Measurements from ENCODE around the gene PGLYRP4.
"Not testable (repeated sequence)": the region's sequence is repeated elsewhere in the genome, so short reads cannot be mapped to it uniquely, and the experiment has no call there.

The PGLYRP4 gene

DNA sequence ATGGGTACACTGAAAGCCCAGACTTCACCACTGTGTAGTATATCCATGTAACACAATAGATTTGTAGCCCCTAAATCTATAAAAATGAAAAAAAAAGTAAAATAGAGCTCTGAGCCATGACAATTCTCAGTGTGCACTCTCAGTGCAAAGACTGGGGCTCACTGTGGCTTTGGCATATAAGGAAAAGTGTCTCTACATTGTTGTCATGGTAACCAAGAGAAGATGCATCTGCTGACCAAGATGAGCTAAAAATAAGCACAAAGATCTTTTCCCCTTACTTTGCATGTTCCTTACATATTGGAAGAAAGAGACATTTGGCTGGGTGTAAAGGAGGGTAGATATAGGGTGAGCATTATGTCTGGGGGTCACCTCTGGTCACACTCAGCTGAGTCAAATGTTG lies 12.0 kb downstream of the PGLYRP4 start:
- DNase-seq, result no peak

DNA sequence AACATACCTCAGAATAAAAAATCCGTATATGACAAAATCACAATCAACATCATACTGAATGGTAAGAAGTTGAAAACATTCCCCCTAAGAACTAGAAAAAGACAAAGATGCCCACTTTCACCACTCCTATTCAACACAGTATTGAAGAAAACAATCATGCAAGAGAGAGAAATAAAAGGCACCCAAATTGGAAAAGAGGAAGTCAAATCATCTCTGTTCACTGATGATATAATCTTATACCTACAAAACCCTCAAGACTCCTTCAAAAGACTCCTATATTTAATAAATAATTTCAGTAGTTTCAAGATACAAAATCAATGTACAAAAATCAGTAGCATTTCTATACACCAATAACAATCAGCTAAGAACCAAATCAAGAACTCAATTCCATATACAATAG lies 14.7 kb downstream of the PGLYRP4 start:
- DNase-seq, result no peak

DNA sequence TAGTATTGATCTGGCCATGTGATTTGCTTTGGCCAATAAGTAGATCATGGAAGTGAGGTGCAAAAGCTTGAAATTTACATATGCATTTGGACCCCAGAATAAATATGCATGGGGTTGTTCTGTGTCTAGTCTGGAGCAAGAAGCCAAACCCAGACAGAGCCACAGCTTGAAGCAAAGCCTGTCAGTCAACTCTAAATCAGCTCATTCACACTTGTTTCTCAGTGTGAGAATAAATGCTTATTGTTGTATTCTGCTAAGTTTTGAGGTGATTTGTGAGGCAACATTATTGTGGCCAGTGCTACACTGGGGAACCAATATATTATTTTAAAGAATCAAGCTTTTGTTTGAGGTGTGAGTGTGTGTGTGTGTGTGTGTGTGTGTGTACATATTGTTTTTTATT lies 23.7 kb downstream of the PGLYRP4 start:
- DNase-seq, result no peak

DNA sequence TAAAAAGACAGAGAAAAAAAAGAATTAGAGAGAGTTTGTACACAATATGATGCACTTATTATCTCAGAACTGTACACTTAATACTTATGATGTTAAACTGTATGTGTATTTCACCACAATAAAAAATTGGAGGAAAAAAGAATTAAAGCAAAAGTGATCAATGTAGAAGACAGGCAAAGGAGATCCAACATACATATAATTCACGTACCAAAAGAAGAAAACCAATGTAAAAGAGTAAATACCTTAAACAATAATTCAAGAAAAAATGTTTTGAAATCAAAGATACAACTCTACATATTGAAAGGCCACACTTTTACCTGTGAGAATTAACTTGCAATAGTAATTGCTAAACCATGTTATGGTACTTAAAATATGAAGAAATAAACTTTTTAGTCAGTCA lies 26.1 kb downstream of the PGLYRP4 start:
- no peak for DNase-seq

DNA sequence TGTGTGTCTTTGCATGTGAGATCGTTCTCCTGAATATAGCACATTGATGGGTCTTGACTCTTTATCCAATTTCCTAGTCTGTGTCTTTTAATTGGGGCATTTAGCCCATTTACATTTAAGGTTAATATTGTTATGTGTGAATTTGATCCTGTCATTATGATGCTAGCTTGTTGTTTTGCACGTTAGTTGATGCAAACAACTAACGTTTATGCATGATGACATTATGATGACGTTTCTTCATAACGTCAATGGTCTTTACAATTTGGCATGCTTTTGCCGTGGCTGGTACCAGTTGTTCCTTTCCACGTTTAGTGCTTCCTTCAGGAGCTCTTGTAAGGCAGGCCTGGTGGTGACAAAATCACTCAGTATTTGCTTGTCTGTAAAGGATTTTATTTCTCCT lies 30.5 kb downstream of the PGLYRP4 start:
- not testable (repeated sequence) for DNase-seq

DNA sequence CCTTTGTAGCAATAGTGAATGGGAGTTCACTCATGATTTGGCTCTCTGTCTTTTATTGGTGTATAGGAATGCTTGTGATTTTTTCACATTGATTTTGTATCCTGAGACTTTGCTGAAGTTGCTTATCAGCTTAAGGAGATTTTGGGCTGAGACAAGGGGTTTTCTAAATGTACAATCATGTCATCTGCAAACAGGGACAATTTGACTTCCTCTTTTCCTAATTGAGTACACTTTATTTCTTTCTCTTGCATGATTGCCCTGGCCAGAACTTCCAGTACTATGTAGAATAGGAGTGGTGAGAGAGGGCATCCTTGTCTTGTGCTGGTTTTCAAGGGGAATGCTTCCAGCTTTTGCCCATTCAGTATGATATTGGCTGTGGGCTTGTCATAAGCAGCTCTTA lies 32.6 kb downstream of the PGLYRP4 start:
- DNase-seq, result not testable (repeated sequence)

DNA sequence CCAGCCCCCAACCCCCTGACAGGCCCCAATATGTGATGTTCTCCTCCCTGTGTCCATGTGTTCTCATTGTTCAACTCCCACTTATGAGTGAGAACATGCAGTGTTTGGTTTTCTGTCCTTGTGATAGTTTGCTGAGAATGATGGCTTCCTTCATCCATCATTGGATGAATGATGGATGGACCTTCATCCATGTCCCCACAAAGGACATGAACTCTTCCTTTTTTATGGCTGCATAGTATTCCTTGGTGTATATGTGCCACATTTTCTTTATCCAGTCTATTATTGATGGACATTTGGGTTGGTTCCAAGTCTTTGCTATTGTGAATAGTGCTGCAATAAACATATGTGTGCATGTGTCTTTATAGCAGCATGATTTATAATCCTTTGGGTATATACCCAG lies 34.3 kb downstream of the PGLYRP4 start:
- DNase-seq, result not testable (repeated sequence)

DNA sequence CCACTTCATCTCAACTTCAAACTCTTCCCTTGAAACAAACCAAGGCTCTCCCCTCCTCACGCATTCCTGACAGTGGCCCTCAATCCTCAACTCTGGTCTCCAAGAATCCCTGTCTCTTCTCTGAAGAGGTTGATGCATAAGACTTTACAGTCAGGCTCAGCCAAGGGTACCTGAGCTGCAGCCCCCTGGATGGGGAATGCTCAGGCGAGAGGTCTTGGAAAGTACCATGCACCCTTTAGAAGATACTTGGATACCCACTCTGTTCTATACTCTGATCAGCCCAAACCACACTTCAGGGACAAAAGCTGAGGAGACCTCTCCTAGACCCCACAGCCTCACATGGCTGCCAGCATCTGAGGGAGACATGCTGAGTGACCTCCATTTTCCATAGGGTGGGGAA lies 35.4 kb downstream of the PGLYRP4 start:
- no peak for DNase-seq

DNA sequence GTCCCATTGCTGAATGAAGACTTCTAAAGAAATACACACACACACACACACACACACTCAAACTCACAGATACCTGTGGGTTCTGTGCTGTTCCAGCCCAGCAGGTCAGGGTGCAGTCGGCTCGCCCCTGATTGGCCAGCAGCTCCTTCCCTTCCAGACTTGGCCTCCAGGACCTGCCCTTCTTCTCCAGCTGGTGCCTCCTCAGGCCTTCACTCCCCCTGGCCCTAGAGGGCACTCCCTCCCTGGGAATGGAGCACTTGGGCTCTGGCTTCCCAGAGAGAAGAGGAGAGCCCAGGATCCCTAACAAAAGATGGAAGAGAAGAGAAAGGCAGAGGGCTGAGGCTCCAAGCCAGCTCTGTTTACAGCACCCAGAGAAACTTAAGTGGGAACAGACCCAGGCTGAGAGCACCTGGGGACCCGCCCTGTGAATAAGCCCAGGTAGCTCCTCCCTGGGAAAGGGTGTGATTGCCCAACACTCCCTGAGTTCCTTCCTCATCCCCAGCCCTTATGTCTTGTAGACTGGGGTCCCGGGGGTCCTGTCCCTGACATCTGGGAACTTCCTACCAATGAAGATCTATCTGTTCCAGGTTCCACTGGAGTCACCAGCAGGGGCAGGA lies 36.0 kb downstream of the PGLYRP4 start, which contains the start of gene PGLYRP3:
PGLYRP3 (minus strand) TSS at position 383 of the 617 bp plus-strand sequence. CDS start 2,287 bp downstream, outside the sequence.
- DNase-seq, result no peak

DNA sequence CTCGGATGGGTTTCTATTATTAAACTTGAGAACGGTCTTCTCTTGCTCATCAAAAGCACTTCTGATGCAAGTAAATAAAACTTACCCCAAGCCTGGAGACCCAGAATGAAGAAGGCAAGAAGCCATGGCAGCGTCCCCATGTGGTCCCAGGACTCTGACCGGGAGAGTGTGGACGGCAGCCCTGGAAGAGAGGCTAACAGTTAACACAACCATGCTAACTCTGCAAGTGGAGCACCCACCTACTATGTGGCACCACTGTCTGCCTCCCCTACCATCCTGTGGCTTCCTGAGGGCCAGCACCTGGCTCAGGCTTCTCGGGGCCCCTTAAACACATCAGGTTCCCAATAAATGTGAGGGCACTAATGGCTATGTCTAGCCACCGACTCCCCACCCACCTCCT lies 38.1 kb downstream of the PGLYRP4 start:
- DNase-seq, result no peak

DNA sequence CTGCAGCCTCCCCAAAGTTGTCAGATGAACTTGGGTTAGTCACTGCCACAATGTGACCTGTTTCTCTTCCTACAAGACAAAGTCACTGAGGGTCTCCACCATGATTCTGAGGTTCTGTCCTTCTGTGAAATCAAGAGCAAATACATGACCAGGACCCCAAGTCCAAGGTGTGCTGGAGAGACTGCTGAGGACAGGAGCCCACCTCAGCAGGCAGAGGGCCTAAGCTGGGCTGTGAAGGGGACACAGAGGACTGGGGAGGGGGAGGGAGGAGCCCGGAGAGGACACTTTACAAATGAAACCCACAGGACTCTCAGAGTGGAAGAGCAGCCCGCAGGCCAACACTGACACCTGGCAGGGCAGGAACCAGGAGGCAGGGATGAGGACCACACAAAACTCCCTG lies 39.2 kb downstream of the PGLYRP4 start:
- no peak for DNase-seq

DNA sequence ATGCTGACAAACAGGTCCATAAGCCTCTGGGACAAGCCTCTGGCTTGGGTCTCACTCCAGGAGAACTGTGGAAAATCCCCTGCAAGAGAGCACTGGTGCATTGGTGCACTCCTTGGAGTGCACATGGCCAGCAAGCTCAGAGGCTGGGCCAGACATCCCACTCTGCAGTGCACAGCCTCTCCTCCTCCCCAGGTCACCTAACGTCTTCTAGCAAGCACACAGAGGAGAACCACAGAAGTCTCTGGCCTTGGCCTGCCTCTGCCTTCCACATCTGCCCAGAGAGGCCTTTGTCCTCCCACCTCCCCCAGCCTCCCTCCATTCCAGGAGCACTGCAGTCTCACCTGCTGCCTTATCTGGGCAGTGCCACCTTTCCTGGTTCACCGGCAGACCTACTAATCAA lies 40.1 kb downstream of the PGLYRP4 start:
- no peak for DNase-seq

DNA sequence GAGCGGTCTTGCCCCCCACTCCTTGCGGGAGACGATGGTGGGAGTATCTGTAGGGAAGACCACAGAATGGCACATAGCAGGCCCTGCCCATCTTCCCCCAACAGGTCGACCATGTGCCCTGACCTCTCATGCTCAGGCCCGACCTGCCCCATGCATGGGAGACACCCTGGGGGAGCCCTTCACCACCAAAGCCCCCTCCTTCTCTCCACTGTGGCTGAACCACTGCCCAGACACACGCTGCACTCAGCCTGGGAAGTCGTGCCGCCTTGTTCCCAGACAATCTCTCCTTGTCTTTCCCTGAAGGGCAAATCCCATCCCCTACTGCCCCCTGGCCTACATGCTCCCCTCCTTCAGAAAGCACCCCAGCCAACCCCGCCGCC lies 41.4 kb downstream of the PGLYRP4 start:
- DNase-seq, result no peak

DNA sequence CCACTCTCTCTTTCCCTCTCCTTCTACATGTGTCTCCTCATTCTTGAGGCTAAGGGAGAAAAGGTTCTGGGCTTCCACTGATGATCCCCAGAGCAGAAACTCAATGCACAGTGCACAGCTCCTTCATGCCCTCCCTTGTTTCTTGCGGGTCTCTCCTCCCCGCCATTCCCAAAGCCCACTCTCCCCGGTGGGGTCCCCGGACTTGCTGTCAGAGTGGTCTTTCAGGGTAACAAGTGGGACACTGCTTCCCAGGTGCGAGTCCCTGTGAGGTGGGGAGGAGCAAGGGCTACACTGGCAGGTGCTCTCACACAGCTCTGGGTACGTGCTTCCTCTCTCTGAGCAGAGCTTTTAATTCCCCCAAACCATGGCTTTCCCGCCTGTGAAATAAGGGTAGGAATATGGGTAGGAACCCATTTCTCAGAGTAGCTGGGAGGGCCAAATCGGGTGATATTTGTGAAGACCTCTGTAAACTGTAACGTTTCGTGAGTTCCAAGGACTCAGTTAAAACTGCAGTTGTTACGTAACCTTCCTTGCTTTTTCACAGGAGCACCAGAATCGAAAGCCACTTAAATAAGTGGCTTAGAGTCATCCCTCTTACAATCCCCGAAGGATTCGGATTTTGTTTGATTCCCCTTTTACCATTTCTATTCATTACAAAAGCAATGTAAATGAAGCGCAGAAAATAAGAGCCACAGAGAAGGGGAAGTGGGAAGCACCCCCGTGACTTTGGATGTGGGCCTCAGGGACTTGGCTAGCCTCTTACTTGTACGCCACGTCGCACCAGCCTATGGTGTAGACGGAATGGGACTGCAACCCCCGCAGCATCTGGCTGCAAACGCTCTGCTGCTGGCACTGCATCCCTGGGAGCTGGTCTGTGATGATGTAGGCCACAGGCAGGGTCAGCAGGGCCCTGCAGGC lies 42.1 kb downstream of the PGLYRP4 start:
- DNase-seq, result no peak

DNA sequence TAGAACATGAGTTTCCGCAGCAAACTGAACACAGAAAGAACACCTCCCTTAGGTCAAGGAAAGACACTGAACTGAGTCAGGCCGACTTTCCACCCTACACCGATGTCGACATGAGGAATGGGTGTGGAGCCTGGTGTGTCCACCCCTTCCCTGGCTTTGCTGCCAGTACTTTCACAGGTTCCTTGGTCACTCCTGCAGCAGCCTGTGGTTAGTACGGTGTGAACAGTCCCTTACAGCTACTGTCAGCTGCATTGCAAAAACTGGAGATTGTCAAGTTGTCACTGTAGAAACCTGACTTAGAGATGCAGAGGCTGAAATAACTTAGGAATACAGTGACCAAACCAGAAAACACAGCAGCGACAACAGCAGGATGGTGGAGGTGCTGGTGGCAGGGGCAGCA lies 43.0 kb downstream of the PGLYRP4 start:
- no peak for DNase-seq

DNA sequence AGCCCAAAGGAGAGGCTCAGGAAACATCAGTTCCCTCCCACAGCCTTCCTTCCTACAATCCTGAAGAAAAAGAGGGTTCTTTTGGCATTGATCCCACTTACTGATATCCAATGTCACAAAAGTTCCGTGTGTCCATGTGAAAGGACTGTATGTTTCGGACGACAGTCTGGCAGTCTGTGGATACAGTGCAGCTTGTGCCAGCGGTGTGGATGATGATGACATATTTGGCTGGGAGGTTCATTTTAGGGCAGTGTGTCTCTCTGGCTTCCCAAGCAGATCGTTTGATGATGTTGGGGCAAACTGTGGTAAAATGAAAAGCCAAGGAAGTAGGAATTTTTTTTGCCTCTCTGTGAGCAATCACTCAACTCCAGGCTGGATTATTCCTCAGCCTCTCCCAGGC lies 46.3 kb downstream of the PGLYRP4 start:
- DNase-seq, result no peak

DNA sequence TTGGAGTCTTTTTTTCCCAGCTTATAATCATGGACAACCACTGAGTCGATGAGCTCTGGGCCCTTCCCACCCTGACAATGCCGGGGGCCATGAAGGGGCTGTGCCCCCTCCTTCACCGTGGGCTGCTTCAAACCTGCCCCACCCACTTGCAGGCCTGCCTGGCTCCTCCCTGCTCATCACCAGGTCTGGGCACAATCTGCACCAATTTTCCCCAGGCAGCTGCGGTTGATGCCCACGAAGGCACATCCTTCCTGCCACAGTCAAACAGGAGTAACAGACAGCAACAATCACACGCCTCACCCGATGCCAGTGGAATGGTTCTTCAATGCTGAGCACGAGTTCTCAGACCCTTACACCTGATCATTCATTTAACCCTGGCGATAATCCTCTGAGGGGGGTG lies 54.8 kb downstream of the PGLYRP4 start:
- no peak for DNase-seq

DNA sequence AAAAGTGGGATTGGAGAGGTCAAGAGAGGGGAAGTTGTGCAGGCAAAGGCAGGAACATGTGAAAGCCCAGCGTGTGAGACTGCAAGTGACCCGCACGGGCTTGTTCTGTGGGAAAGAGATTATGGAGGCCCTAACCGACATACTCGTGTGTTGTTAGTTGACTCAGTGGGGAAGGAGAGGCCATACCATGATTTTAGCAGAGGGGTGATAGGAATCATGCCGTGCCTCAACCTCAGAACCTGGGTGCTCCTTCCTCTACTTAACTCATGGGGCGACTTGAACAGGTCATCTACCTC lies 55.2 kb downstream of the PGLYRP4 start:
- no peak for DNase-seq

DNA sequence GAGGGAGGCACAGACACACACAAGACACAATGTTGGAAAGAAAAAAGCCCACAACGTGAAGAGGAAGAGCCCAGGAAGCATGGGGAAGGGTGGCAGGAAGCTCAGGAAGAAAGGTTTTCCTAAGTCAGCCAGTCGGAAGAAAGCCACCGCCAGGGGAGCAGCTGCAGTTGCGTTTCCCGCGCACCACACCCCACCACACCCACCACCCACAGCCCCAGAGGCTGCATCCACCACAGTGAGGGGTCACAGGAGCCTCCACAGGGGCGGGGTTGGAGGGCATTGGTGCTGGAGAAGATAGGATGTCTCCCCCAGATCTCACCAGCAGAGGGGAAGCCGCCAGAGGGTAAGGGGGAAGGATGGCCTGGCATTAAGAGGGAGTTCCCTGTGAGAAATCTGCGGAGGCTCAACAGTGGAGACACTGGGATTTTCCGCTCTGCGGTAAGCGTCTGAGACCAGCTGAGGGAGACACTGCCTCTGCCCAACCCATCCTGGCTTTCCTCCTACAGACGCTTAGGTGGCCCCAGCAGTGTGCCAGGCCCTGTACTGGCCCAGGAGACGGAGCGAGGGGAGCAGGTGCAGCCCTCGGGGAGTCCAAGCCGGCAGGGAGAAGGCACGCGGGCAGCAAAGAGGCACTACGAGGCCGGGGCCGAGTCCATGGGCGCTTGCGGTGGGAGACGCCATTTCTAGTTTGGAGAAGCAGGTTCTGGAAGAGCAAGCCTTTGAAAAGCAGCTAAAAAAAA lies 55.7 kb downstream of the PGLYRP4 start:
- DNase-seq, result no peak

DNA sequence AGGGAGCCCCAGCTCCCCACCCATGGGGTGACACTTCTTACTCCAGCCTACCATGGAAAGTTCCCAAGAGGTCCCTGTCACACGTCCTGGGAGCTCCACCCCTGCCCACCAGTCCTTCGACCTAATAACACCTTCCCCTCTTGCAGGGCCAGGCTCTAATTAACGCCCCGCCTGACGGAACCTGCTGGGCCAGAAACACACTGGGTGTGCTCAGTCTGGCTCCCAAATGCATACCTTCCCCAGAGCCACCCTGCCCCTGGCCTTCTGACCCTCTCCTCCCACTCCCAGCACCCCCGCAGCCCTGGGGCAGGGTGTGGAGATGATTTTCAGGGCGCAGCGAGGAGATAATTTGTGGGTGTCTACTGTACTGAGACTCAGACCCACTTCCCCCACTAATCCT lies 56.5 kb downstream of the PGLYRP4 start:
- no peak for DNase-seq

DNA sequence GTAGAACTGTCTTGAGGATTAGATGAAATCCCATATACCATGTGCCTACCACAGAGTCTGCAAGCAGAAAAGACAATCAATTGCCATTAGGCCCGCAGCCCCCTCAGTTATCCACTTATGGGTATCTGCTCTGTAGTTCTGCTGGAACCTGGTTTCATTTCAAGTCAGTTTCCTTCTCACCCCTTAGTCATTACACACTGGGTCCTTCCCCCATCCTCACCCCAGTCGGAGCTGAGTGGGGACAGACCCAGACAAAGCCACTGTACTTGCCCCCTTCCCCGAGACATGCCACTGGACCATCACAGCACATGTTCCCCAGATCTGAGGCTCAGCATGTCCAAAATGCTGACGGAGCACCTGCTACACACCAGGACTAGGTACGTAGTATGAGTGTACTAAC lies 57.1 kb downstream of the PGLYRP4 start:
- no peak for DNase-seq

DNA sequence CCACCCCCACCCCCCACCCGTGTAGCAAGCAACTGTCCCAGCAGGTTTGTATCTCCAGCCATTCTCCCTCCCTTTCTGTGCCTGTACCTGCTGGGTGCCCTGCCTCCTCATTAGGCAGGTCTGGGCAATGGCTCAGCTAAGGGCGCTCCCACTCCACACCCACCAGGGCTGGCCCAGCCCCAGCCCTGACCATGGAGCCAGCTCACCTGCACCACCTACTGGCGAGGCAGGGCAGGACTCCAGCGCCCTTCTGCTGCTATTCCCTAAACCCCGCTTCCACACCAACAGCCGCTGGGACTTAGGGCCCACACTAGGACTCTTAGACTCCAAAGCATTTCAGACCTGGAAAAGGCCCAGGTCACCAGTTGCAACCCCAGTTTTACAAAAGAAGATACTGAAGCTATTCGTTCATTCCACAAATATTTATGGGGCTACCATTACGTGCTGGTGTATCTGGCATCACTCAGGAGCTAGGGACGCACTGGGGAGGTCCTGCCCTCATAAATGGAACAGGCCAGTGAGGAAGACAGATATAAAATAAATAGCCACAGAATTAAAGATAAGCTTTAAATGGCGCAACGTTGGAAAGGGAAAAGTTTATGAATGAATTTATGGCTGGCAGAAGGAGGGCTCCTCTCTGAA lies 59.9 kb downstream of the PGLYRP4 start:
- DNase-seq, result no peak
